Natural killer cell (primary cell): ENCODE results near the gene RABEP2. TPM values are rescaled to one million over a fixed set of nuclear protein-coding genes. Genes with fewer than 3 reads are reported as not detected.

Experiments
- ATAC-seq, 3 donors: fragments of 150-1000 bp in 2 of 3; fragments of 200-7000 bp in 1 of 3; cut with Tn5 transposase; 1 replicate in 1 of 3; 2 replicates in 2 of 3; pipeline ENCODE4 v1.10.0; 2021; ENCODE audit warnings: mild to moderate bottlenecking in 2 of 3, moderate library complexity in 2 of 3
- DNase-seq, 2 donors: peaks; one replicate each; pipeline versions ENCODE4 v3.0.0 to v3.0.0-alpha.2; 2013 to 2021; ENCODE audit warnings: mixed read lengths in 1 of 2
- H3K27ac ChIP-seq: one replicate; pipeline ENCODE4 v1.5.1; 2013; ENCODE audit warnings: mild to moderate bottlenecking, low read length
- H3K27me3 ChIP-seq: one replicate; pipeline ENCODE4 v1.6.1; 2013; ENCODE audit warnings: low read length; ENCODE audit not compliant: control insufficient read depth, insufficient read depth
- H3K36me3 ChIP-seq: one replicate; pipeline ENCODE4 v1.6.1; 2013; ENCODE audit warnings: low read length; ENCODE audit not compliant: control insufficient read depth, insufficient read depth
- H3K4me1 ChIP-seq: one replicate; pipeline ENCODE4 v1.6.1; 2013; ENCODE audit warnings: low read length; ENCODE audit not compliant: control insufficient read depth, insufficient read depth
- H3K4me3 ChIP-seq: one replicate; pipeline ENCODE4 v1.5.1; 2013; ENCODE audit warnings: low read length
- H3K9me3 ChIP-seq: one replicate; pipeline ENCODE4 v1.6.1; 2013; ENCODE audit warnings: low read length; ENCODE audit not compliant: control insufficient read depth, insufficient read depth
- H3K27ac Mint-ChIP-seq, 2 donors: one replicate each; pipeline ENCODE4 v1.8.0; 2022; ENCODE audit warnings: mild to moderate bottlenecking in 2 of 2, mixed read lengths in 2 of 2, moderate library complexity in 1 of 2
- H3K27me3 Mint-ChIP-seq, 2 donors: one replicate each; pipeline ENCODE4 v1.8.0; 2022; ENCODE audit warnings: low read depth in 2 of 2, mixed read lengths in 2 of 2
- H3K36me3 Mint-ChIP-seq: one replicate; pipeline ENCODE4 v1.8.0; 2022; ENCODE audit warnings: mixed read lengths
- H3K4me1 Mint-ChIP-seq, 2 donors: one replicate each; pipeline ENCODE4 v1.8.0; 2022; ENCODE audit warnings: mixed read lengths in 2 of 2
- H3K4me3 Mint-ChIP-seq: one replicate; pipeline ENCODE4 v1.8.0; 2022; ENCODE audit warnings: mild to moderate bottlenecking, moderate library complexity, mixed read lengths
- H3K9me3 Mint-ChIP-seq, 2 donors: one replicate each; pipeline ENCODE4 v1.8.0; 2022; ENCODE audit warnings: mixed read lengths in 2 of 2
- WGBS: methylation state at CpG from one replicate; pipeline ENCODE4 v1.1.7; 2013; ENCODE audit warnings: missing lambda C conversion rate; ENCODE audit not compliant: insufficient coverage; 5-methylcytosine and 5-hydroxymethylcytosine counted together
- intact Hi-C: fragments of 100-400 bp; cut with micrococcal nuclease; formaldehyde crosslinking; loops from one replicate; pipeline ENCODE4 v1.14.2; 2022
- total RNA-seq, 4 donors: library from RNA; stranded (reverse); fragments of 120-200 nt in 1 of 4; gene quantifications; one replicate each; pipeline versions ENCODE4 v1.2.3 to v1.2.4, GENCODE V29; 2013 to 2022
- TF ChIP-seq, protein P1 (sequence below): fragments of 200-600 bp; IDR thresholded peaks from one replicate; pipeline ENCODE4 v1.8.0; 2022; ENCODE audit warnings: antibody characterized with exemption

RABEP2 gene
- total RNA-seq, 3 donors from 2014 or later (not counting 1 experiment from before 2014, with no cell fraction given), result 53.4 to 63.4 (median 60.1) TPM

DNA sequence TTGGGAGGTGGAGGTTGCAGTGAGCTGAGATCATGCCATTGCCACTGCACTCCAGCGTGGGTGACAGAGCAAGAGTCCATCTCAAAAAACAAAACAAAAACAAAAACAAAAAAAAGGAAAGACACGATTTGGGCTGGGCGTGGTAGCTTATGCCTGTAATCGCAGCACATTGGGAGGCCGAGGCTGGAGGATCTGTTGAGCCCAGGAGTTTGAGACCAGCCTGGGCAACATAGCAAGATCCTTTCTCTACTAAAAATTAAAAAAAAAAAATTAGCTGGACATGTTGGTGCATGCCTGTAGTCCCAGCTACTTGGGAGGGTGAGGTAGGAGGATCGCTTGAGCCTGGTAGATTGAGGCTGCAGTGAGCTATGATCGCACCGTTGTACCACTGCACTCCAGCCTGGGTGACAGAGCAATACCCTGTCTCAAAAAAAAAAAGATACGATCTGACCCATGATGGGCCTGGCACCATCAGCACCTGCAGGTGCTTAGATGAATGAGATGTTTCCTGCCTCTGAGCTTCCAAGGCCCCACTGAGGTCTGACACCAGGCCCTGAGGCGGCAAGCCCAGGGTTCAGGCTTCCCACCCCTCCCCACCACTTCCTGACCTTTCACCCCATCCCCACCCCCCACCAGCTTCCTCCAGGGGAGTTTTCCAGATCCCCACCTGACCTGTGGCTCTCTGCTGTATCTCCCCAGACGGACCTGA lies 25.0 kb downstream of the RABEP2 start:
- DNase-seq, result no peak
- TF ChIP-seq, protein P1, sequence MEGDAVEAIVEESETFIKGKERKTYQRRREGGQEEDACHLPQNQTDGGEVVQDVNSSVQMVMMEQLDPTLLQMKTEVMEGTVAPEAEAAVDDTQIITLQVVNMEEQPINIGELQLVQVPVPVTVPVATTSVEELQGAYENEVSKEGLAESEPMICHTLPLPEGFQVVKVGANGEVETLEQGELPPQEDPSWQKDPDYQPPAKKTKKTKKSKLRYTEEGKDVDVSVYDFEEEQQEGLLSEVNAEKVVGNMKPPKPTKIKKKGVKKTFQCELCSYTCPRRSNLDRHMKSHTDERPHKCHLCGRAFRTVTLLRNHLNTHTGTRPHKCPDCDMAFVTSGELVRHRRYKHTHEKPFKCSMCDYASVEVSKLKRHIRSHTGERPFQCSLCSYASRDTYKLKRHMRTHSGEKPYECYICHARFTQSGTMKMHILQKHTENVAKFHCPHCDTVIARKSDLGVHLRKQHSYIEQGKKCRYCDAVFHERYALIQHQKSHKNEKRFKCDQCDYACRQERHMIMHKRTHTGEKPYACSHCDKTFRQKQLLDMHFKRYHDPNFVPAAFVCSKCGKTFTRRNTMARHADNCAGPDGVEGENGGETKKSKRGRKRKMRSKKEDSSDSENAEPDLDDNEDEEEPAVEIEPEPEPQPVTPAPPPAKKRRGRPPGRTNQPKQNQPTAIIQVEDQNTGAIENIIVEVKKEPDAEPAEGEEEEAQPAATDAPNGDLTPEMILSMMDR, result no peak
- H3K27ac Mint-ChIP-seq, result no peak overlapping the region
- intact Hi-C loops, result no loop called here
- H3K4me1 Mint-ChIP-seq, result peaks cover 0 to 10% of the 10 kb centered on the region in 2 donors
- Histone ChIP-seq H3K36me3 (peaks cover 3% of the 10 kb centered on the region), H3K27me3 (no peaks in the 10 kb centered on the region), H3K4me1 (peaks cover 16% of the 10 kb centered on the region), H3K27ac (no peak overlapping the region), H3K4me3 (no peak overlapping the region), H3K9me3 (no peaks in the 10 kb centered on the region)
- H3K27me3 Mint-ChIP-seq, result no peaks in the 10 kb centered on the region
- H3K36me3 Mint-ChIP-seq, result no peaks in the 10 kb centered on the region
- H3K4me3 Mint-ChIP-seq, result no peak overlapping the region
- ATAC-seq, result no peak
- WGBS, result 84% methylated on average over 10 of the region's 11 CpGs
- no peaks in the 10 kb centered on the region for H3K9me3 Mint-ChIP-seq

DNA sequence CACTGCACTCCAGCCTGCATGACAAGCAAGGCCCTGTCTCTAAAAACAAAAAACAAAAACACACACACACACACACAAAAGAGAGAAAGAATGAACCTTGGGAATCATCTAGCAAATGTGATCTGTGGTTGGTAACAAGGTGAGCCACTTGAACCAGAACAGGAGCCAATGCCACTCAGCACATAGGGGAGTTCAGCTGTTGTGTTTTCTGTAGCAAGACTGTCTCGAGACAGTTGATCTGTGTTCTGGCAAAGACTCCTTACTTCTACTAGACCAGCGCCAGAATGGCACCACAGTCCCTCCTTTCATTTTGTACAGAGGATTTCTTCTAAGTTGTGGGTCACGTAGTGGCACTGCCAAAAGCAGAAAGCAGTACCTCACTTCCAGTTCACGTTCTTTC lies 26.1 kb downstream of the RABEP2 start:
- H3K36me3 ChIP-seq, result no peaks in the 10 kb centered on the region

DNA sequence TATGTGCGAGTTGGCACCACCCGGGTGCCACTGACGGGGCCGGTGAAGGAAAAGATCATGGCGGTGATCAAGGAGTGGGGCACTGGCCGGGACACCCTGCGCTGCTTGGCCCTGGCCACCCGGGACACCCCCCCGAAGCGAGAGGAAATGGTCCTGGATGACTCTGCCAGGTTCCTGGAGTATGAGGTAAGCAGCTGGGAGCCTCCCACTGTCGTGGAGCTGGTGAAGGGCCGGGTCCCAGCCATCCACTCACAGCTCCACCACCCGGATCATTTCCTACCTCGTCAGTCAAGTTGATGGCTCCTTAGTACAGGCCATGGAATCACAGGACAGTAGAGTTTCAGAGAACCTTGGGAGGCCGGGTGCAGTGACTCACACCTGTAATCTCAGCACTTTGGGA lies 26.8 kb downstream of the RABEP2 start:
- 96% methylated on average over 15 of the region's 15 CpGs for WGBS
- H3K4me1 Mint-ChIP-seq, result peaks cover 5 to 16% of the 10 kb centered on the region in 2 donors
- Histone ChIP-seq H3K4me1 (peaks cover 22% of the 10 kb centered on the region), H3K27me3 (no peaks in the 10 kb centered on the region), H3K9me3 (no peaks in the 10 kb centered on the region), H3K36me3 (no peaks in the 10 kb centered on the region), H3K4me3 (no peak overlapping the region), H3K27ac (no peak overlapping the region)
- TF ChIP-seq, protein P1, result no peak
- DNase-seq (no peak), ATAC-seq (no peak)
- intact Hi-C loops, result no loop called here
- no peaks in the 10 kb centered on the region for H3K9me3 Mint-ChIP-seq
- no peak overlapping the region for H3K27ac Mint-ChIP-seq
- no peak overlapping the region for H3K4me3 Mint-ChIP-seq
- no peaks in the 10 kb centered on the region for H3K27me3 Mint-ChIP-seq
- no peaks in the 10 kb centered on the region for H3K36me3 Mint-ChIP-seq

More for the DNA sequence above, 26.1 kb downstream of the RABEP2 start:
- Histone ChIP-seq H3K4me3 (no peak overlapping the region), H3K27ac (no peak overlapping the region), H3K27me3 (no peaks in the 10 kb centered on the region), H3K9me3 (no peaks in the 10 kb centered on the region), H3K4me1 (peaks cover 16% of the 10 kb centered on the region)
- Mint-ChIP-seq H3K4me3 (no peak overlapping the region), H3K4me1 (peaks cover 5 to 18% of the 10 kb centered on the region in 2 donors), H3K36me3 (no peaks in the 10 kb centered on the region), H3K27ac (no peak overlapping the region), H3K9me3 (no peaks in the 10 kb centered on the region), H3K27me3 (no peaks in the 10 kb centered on the region)
- TF ChIP-seq, protein P1, result no peak
- intact Hi-C loops, result no loop called here
- 97% methylated on average over 4 of the region's 4 CpGs for WGBS
- DNase-seq, result no peak
- no peak for ATAC-seq

DNA sequence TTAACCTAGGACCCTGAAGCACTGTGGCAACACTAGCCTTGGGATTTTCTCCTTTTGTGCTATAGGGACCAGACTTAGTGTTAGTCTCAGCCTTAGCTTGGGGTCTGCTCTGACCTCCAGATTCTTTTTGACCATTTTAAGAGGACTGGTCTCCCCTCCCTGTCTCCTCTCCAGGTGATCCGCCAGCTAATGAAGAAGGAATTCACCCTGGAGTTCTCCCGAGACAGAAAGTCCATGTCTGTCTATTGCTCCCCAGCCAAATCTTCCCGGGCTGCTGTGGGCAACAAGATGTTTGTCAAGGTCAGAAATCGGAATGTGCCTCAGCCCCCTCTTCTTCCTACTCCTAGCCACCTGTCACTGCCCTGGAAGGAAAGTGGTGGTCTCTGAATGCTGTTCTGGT lies 27.2 kb downstream of the RABEP2 start:
- 98% methylated on average over 4 of the region's 4 CpGs for WGBS
- Mint-ChIP-seq H3K4me3 (no peak overlapping the region), H3K9me3 (no peaks in the 10 kb centered on the region), H3K27ac (no peak overlapping the region), H3K27me3 (no peaks in the 10 kb centered on the region), H3K4me1 (peaks cover 9 to 16% of the 10 kb centered on the region in 2 donors), H3K36me3 (no peaks in the 10 kb centered on the region)
- Histone ChIP-seq H3K36me3 (no peaks in the 10 kb centered on the region), H3K4me3 (no peak overlapping the region), H3K27ac (no peak overlapping the region), H3K27me3 (no peaks in the 10 kb centered on the region), H3K9me3 (no peaks in the 10 kb centered on the region), H3K4me1 (peaks cover 22% of the 10 kb centered on the region)
- ATAC-seq, result no peak
- intact Hi-C loops, result no loop called here
- no peak for DNase-seq
- TF ChIP-seq, protein P1, result no peak
